Measurements from ENCODE around the gene DYRK1A.
A peak's percentile ranks its signal among the peaks of the same experiment; 100 is the strongest.
"Not testable (repeated sequence)": the region's sequence is repeated elsewhere in the genome, so short reads cannot be mapped to it uniquely, and the experiment has no call there.

The DYRK1A gene

GRCh38 chr21:37366482-37367316, at the start of gene DYRK1A:
DYRK1A (plus strand) TSS chr21:37366773; CDS start chr21:37420375, 53,602 bp downstream.
- DNase-seq, result peak; percentile 98

- DNase-seq, result no peak
These were observed 47.0 kb upstream of the DYRK1A start for GRCh38 chr21:37319551-37319950.

- DNase-seq, result no peak
These were observed 44.5 kb upstream of the DYRK1A start for GRCh38 chr21:37322084-37322483.

GRCh38 chr21:37324558-37324957, 42.0 kb upstream of the DYRK1A start:
- no peak for DNase-seq

GRCh38 chr21:37328147-37328546, 38.4 kb upstream of the DYRK1A start:
- not testable (repeated sequence) for DNase-seq

GRCh38 chr21:37331411-37331810, 35.2 kb upstream of the DYRK1A start:
- no peak for DNase-seq

GRCh38 chr21:37335053-37335452, 31.5 kb upstream of the DYRK1A start:
- no peak for DNase-seq

- DNase-seq, result no peak
These were observed 29.4 kb upstream of the DYRK1A start for GRCh38 chr21:37337179-37337578.

GRCh38 chr21:37337831-37338230, 28.7 kb upstream of the DYRK1A start:
- DNase-seq, result no peak

- no peak for DNase-seq
These were observed 27.7 kb upstream of the DYRK1A start for GRCh38 chr21:37338671-37339551.

GRCh38 chr21:37339552-37339939, 27.0 kb upstream of the DYRK1A start:
- DNase-seq, result no peak

- no peak for DNase-seq
These were observed 25.2 kb upstream of the DYRK1A start for GRCh38 chr21:37341254-37341960.

- DNase-seq, result no peak
These were observed 24.4 kb upstream of the DYRK1A start for GRCh38 chr21:37342046-37342632.

GRCh38 chr21:37346841-37347430, 19.6 kb upstream of the DYRK1A start:
- no peak for DNase-seq

- DNase-seq, result no peak
These were observed 17.9 kb upstream of the DYRK1A start for GRCh38 chr21:37348664-37349063.

GRCh38 chr21:37350472-37350871, 16.1 kb upstream of the DYRK1A start:
- DNase-seq, result no peak

- no peak for DNase-seq
These were observed 9.9 kb upstream of the DYRK1A start for GRCh38 chr21:37356706-37357105.

GRCh38 chr21:37357691-37358090, 8.9 kb upstream of the DYRK1A start:
- no peak for DNase-seq

GRCh38 chr21:37358397-37358796, 8.2 kb upstream of the DYRK1A start:
- peak; percentile 100 for DNase-seq

GRCh38 chr21:37363936-37364335, 2.6 kb upstream of the DYRK1A start:
- no peak for DNase-seq

- peak; percentile 41 for DNase-seq
These were observed 1.9 kb upstream of the DYRK1A start for GRCh38 chr21:37364722-37365121.
